ENCODE results near the gene CD83. TPM values are rescaled to one million over a fixed set of nuclear protein-coding genes. Genes with fewer than 3 reads are reported as not detected.
"Not testable (repeated sequence)": the region's sequence is repeated elsewhere in the genome, so short reads cannot be mapped to it uniquely, and the experiment has no call there.

Gene CD83
- total RNA-seq, 2 experiments from 2014 or later: 10.5 to 11.5 TPM

DNA sequence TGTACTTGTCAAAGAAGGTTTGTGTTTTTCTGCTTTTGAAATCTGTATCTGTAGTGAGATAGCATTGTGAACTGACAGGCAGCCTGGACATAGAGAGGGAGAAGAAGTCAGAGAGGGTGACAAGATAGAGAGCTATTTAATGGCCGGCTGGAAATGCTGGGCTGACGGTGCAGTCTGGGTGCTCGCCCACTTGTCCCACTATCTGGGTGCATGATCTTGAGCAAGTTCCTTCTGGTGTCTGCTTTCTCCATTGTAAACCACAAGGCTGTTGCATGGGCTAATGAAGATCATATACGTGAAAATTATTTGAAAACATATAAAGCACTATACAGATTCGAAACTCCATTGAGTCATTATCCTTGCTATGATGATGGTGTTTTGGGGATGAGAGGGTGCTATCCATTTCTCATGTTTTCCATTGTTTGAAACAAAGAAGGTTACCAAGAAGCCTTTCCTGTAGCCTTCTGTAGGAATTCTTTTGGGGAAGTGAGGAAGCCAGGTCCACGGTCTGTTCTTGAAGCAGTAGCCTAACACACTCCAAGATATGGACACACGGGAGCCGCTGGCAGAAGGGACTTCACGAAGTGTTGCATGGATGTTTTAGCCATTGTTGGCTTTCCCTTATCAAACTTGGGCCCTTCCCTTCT lies 18.4 kb downstream of the CD83 start:
- Mint-ChIP-seq H3K4me1 (peaks cover 1% of the 10 kb centered on the region), H3K4me3 (no peak overlapping the region), H3K9me3 (peaks cover 1% of the 10 kb centered on the region), H3K27me3 (no peaks in the 10 kb centered on the region), H3K36me3 (peaks cover 36% of the 10 kb centered on the region), H3K27ac (no peak overlapping the region)
- ATAC-seq (ENCODE audit: low read depth) (no peak), DNase-seq (no peak)
- POLR2A ChIA-PET: no interaction called here

DNA sequence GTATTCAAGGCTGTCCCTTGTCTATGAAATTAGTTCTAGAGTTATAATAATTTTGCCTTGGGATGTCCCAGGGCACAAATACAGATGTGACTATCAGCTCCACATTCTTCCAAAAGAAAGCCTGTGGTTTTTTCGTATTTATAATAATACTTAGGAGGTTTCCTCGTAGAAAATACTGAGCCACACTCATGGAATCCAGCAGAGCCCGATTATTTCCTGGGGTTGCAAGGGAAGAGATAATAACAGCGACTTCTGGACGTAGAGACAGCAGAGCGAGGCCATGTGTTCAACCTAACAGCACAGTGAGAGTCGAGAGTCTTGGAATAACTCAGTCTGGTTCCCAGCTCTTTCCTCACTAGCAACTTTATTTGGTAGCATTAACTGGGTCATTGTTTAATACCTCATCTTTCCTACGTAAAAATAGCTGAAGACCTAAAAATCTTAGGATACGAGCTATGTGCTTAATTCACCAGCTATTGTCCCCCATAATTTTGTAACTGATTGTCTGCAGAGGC lies 21.2 kb downstream of the CD83 start:
- Mint-ChIP-seq H3K27ac (no peak overlapping the region), H3K9me3 (peaks cover under 1% of the 10 kb centered on the region)

DNA sequence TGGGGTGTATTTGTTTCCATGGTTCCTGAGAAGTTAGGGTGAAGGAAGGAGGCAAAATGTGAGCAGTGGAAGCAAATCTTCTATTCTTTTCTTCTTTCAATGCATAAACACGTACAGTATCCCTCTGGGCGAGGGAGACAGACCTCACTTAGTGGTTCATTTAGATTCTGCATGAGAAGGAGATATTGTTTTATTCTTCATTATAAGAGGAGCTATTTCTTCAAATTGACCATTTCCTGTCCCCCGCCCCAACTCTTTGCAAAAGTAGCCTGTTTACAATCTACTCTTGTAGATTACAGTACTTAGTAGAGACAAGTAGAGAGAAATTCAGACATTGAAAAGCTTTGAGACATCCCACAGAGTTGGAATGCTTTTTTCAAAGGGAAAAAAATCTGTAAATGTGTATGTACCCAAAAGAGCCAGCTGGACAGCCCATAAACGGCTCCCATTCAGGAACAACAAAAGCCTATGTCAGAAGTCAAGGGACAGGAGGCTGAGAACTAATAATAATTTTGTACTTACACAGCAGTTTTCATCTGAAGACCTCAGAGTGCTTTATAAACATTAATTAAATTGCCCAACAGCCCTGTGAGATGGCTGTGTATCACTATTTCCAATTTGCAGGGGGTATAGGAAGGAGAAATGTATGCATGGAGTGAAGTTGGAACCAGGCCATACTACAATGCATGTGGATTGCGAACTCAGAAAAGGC lies 23.9 kb downstream of the CD83 start:
- Mint-ChIP-seq H3K36me3 (no peaks in the 10 kb centered on the region), H3K27ac (no peak overlapping the region), H3K9me3 (no peaks in the 10 kb centered on the region), H3K4me1 (peaks cover 1% of the 10 kb centered on the region), H3K4me3 (no peak overlapping the region), H3K27me3 (no peaks in the 10 kb centered on the region)
- POLR2A ChIA-PET: no interaction called here
- ATAC-seq (ENCODE audit: low read depth) (no peak), DNase-seq (no peak)

More for the DNA sequence above, 21.2 kb downstream of the CD83 start:
- DNase-seq (no peak), ATAC-seq (ENCODE audit: low read depth) (no peak)
- H3K27me3 Mint-ChIP-seq: no peaks in the 10 kb centered on the region
- POLR2A ChIA-PET: no interaction called here
- H3K4me3 Mint-ChIP-seq: no peak overlapping the region
- H3K36me3 Mint-ChIP-seq: peaks cover 23% of the 10 kb centered on the region
- peaks cover 3% of the 10 kb centered on the region for H3K4me1 Mint-ChIP-seq

DNA sequence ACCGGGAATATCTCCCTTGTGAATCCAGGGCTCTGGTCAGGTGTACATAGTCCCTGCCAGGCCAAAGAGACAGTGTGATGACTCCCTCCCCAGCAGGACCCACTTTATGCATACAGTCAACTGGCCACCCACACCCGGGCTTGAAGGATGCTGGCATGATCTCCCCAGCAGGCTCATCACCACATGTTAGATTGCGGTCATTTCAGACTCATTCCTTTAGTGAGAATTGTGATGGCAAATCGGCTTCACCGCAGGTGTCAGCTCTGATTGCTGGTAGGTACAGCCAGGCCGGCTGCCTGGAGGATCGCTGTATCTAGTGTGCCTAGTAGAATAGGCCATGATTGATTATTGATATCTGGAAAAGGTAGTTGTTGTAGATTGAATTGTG lies 24.5 kb downstream of the CD83 start:
- no peaks in the 10 kb centered on the region for H3K27me3 Mint-ChIP-seq
- H3K4me1 Mint-ChIP-seq: peaks cover 1% of the 10 kb centered on the region
- no peaks in the 10 kb centered on the region for H3K36me3 Mint-ChIP-seq
- H3K27ac Mint-ChIP-seq: no peak overlapping the region
- POLR2A ChIA-PET: no interaction called here
- DNase-seq (no peak), ATAC-seq (ENCODE audit: low read depth) (no peak)
- no peak overlapping the region for H3K4me3 Mint-ChIP-seq
- H3K9me3 Mint-ChIP-seq: no peaks in the 10 kb centered on the region

DNA sequence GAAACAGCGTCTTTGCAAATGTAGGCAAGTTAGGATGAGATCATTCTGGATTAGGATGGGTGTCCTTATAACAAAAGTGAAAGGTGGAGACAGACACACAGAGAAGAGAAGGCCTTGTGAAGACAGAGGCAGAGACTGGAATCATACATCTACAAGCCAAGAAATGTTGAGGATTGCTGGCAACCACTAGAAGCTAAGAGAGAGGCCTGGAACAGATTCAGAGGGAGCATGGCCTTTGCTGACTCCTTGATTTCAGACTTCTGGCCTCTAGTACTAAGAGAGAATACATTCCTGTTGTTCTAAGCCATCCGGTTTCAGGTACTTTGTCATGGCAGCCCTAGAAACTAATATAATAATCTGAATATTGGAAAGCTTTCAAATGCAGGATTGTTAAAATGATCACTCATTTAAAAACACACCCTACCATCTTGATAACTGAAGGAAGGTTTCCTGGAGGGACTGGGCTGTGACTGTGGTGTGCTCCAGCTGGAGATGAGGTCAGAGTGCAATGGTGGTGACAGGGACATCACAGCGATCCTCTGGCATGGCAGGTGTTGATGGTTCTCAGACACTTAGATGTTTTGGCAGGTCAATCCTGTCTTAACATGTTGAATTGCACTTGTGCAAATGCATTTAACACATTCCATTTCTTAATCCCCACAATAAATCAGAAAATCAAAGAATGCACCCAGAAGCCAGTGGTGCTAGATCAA lies 25.1 kb downstream of the CD83 start:
- Mint-ChIP-seq H3K4me1 (peaks cover 1% of the 10 kb centered on the region), H3K36me3 (no peaks in the 10 kb centered on the region), H3K9me3 (no peaks in the 10 kb centered on the region), H3K27me3 (no peaks in the 10 kb centered on the region), H3K4me3 (no peak overlapping the region), H3K27ac (no peak overlapping the region)
- no peak for ATAC-seq (ENCODE audit: low read depth)
- DNase-seq: no peak
- POLR2A ChIA-PET: no interaction called here

DNA sequence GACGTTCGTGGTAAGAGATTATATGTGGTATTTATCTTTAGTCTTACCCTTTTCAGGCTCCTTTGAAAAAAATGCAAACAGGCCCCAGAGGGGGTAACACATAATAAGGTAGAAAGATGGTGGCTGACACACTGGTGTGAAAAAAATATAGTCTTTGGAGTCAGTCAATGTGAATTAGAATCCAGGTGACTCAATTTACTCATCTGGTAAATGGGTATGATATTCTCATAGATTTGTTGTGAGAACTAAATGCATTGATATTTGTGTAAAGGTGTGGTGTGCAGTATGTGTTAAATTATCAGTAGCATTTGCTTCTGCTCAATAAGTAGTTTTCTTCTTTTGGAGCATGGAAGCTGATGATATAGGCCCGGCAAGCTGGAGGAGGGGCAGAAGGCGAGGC lies 25.7 kb downstream of the CD83 start:
- Mint-ChIP-seq H3K4me1 (peaks cover 1% of the 10 kb centered on the region), H3K27ac (no peak overlapping the region), H3K4me3 (no peak overlapping the region), H3K9me3 (no peaks in the 10 kb centered on the region), H3K36me3 (no peaks in the 10 kb centered on the region), H3K27me3 (no peaks in the 10 kb centered on the region)
- DNase-seq (no peak), ATAC-seq (ENCODE audit: low read depth) (no peak)
- POLR2A ChIA-PET: no interaction called here

DNA sequence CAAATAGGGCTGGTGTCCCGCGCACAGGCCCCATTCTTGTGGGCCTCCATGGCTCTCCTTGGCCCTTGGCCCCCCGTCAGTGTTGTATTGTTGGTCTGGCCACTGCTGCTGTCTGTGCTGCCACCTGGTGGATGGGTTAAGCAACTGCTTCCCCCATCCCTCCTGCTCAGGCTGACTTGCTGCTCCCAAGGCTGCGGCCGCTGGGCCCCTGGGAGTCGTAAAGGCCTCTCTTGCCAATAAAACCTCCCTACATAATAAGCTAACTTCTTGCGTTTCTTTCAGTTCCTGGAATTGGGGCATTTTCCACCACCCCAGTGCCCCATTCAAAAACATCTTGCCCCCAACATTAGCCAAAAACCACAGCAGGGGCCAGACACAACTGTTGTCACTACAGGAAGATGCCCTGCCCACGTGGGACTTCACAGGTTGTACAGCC lies 27.1 kb downstream of the CD83 start:
- H3K4me1 Mint-ChIP-seq: peaks cover 6% of the 10 kb centered on the region
- no peak overlapping the region for H3K4me3 Mint-ChIP-seq
- ATAC-seq (ENCODE audit: low read depth): peak; percentile 78
- POLR2A ChIA-PET: no interaction called here
- H3K27ac Mint-ChIP-seq: no peak overlapping the region
- no peaks in the 10 kb centered on the region for H3K27me3 Mint-ChIP-seq
- peak; percentile 76 for DNase-seq
- no peaks in the 10 kb centered on the region for H3K9me3 Mint-ChIP-seq
- H3K36me3 Mint-ChIP-seq: no peaks in the 10 kb centered on the region

DNA sequence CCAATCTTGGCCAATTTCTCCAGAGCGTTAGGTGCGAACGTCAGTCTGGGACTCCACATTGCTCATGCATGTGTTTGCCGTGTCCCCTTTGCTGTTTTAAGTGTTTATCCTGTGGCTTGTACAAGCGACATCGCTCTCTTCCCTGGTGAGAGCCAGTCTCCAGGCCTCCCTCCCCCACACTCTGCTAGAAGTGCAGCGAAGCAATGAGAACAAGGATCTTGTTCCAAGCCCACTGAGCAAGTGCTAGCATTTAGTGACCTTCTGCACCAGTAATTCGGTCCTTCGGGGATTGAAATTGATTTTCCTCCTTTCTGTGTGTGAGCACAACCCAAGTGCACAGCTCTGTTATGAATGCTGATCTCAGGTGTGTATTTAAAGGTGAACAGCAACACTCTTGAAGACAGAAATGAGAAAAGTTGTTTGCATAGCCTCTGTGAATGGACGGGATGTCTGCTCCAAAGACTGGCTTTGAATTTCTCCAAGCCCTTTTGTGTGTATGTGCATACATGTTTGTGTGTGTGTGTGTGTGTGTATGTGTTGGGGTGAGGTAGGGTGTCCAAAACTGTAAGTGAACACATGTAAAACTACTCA lies 29.0 kb downstream of the CD83 start:
- no peak for ATAC-seq (ENCODE audit: low read depth)
- H3K4me3 Mint-ChIP-seq: no peak overlapping the region
- no peaks in the 10 kb centered on the region for H3K27me3 Mint-ChIP-seq
- DNase-seq: no peak
- H3K36me3 Mint-ChIP-seq: no peaks in the 10 kb centered on the region
- no peak overlapping the region for H3K27ac Mint-ChIP-seq
- POLR2A ChIA-PET: no interaction called here
- H3K9me3 Mint-ChIP-seq: no peaks in the 10 kb centered on the region
- peaks cover 6% of the 10 kb centered on the region for H3K4me1 Mint-ChIP-seq

DNA sequence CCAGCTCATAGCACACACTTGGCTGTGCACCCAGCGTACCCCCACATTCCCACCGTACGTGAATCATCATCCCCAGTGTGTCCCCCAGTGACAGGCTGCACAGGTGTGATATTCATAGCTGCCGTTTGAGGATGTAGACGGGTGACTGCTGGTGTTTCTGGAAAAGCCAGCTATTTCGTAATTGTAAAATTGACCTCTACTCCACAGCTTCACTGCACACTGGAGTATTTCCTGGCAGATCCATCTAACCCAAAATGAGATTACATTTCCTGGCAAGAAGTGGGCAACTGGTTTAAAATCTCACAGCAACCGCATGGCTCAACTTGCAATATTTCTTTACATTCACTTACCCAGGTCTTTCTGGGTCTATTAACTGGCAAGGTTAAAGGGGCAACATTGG lies 30.3 kb downstream of the CD83 start:
- peaks cover 6% of the 10 kb centered on the region for H3K27me3 Mint-ChIP-seq
- peaks cover 6% of the 10 kb centered on the region for H3K4me1 Mint-ChIP-seq
- no peaks in the 10 kb centered on the region for H3K9me3 Mint-ChIP-seq
- H3K4me3 Mint-ChIP-seq: no peak overlapping the region
- DNase-seq (no peak), ATAC-seq (ENCODE audit: low read depth) (no peak)
- H3K36me3 Mint-ChIP-seq: no peaks in the 10 kb centered on the region
- no peak overlapping the region for H3K27ac Mint-ChIP-seq
- POLR2A ChIA-PET: no interaction called here

DNA sequence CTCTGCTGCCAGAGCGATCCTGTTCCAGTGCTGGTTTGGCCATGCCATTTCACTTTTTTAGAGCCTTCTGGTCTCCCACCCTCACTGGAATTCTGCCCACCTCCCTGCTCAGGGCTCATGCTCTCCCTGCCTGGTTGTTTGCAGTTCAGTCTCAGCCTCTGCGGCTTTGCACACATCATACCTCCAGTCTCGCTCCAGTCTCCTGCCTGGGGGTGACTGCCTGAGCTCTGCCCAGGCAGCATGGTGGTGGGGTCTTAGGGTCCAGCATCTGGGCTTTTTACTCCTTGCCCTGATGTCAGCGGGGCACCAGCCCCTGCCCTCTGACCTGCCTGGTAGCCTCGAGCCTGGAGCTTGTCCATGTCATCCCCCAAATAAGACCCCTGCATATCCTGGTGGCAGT lies 30.9 kb downstream of the CD83 start:
- DNase-seq: no peak
- Mint-ChIP-seq H3K9me3 (no peaks in the 10 kb centered on the region), H3K4me3 (no peak overlapping the region), H3K27me3 (peaks cover 6% of the 10 kb centered on the region), H3K27ac (no peak overlapping the region), H3K4me1 (peaks cover 5% of the 10 kb centered on the region), H3K36me3 (no peaks in the 10 kb centered on the region)
- POLR2A ChIA-PET: no interaction called here
- no peak for ATAC-seq (ENCODE audit: low read depth)

DNA sequence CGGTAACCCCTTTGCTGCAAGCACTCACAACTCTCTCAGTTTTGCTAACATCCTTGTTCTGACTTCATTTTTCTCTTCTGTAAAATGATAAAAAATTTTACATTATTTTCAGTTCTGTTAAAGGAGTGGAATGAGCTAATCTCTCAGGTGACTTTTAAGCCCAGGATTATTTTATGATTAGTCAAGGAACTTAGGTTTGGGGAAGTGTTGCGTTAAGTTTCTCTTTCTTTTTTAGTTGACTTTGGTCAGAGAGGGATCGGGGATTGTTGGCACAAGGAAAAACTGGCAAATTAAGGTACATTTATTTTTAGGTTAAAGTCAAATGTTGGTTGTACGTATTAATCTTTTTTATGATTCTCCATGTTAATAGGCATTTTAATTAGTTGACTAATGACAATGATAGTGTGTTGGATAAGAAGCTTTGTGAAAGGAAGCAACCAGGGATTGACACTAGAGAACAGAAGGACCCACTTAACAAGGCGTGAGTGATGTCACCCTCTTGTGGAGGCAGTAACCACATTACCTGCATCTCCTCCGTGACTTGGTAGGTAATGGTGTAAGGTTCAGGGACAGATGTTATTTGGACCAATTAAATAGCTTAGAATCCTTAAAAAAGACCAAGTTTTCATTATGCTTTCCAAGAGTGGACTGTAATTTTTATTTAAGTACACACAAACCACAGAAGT lies 31.6 kb downstream of the CD83 start:
- peaks cover 5% of the 10 kb centered on the region for H3K4me1 Mint-ChIP-seq
- no peak for ATAC-seq (ENCODE audit: low read depth)
- POLR2A ChIA-PET: no interaction called here

DNA sequence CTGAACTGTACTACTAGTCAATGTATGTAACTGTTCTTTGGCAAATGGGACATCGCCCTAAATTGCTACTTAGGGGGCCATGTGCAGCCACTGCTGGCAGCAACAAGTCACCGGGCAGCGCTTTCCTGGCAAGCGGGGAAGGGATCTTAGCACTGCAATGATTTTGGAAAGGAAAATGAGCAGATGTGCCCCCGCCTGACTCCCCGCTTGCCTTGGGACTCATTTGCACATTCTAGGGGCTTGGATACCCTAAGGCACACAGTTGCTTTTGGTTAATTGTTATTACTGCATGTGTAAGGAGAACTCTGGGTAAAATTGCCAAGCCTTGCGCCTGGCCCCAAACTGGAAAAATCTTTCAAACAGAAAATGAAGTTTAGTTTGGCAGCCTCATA lies 32.2 kb downstream of the CD83 start:
- Mint-ChIP-seq H3K36me3 (no peaks in the 10 kb centered on the region), H3K9me3 (no peaks in the 10 kb centered on the region), H3K27ac (no peak overlapping the region), H3K27me3 (peaks cover 9% of the 10 kb centered on the region), H3K4me3 (no peak overlapping the region), H3K4me1 (peaks cover 5% of the 10 kb centered on the region)
- POLR2A ChIA-PET: no interaction called here
- DNase-seq (no peak), ATAC-seq (ENCODE audit: low read depth) (no peak)

More for the DNA sequence above, 31.6 kb downstream of the CD83 start:
- Mint-ChIP-seq H3K4me3 (no peak overlapping the region), H3K36me3 (no peaks in the 10 kb centered on the region), H3K27me3 (peaks cover 9% of the 10 kb centered on the region), H3K27ac (no peak overlapping the region), H3K9me3 (no peaks in the 10 kb centered on the region)
- DNase-seq: no peak

DNA sequence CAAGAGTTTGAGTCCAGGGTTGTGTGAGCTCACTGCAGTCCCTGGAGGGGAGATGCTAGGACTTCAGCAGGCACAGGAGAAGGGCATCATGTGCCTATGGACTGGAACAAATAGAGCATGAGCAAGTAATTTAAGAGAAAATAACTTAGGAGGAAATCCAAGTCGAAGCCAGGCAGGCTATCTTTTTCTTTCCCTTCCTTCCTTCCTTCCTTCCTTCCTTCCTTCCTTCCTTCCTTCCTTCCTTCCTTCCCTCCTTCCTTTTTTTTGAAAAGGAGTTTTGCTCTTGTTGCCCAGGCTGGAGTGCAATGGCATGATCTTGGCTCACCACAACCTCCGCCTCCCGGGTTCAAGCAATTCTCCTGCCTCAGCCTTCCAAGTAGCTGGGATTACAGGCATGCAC lies 33.7 kb downstream of the CD83 start:
- POLR2A ChIA-PET; H3K4me3 Mint-ChIP-seq; H3K4me1 Mint-ChIP-seq; H3K36me3 Mint-ChIP-seq; H3K27me3 Mint-ChIP-seq; H3K9me3 Mint-ChIP-seq; H3K27ac Mint-ChIP-seq; ATAC-seq (ENCODE audit: low read depth); DNase-seq: not testable (repeated sequence)
